Hepatocyte (in vitro differentiated cells): ENCODE data around the gene PCBD1. TPM values are rescaled to one million over a fixed set of nuclear protein-coding genes. Genes with fewer than 3 reads are reported as not detected.

Source experiments
- DNase-seq: peaks from one replicate; pipeline ENCODE4 v3.0.0-alpha.2; 2016; ENCODE audit warnings: low spot score
- H2AFZ ChIP-seq: fragments of 200-600 bp; sonication (generic); 2 replicates; pipeline ENCODE4 v1.6.0; 2016; ENCODE audit warnings: antibody characterized with exemption, mild to moderate bottlenecking
- H3K27ac ChIP-seq: fragments of 200-600 bp; sonication (generic); 2 replicates; pipeline ENCODE4 v1.5.1; 2016; ENCODE audit warnings: mild to moderate bottlenecking
- H3K27me3 ChIP-seq: fragments of 200-600 bp; sonication (generic); 2 replicates; pipeline ENCODE4 v1.6.1; 2016
- H3K36me3 ChIP-seq: fragments of 200-600 bp; sonication (generic); replicated peaks from 2 replicates; pipeline ENCODE4 v1.5.1; 2016; ENCODE audit warnings: low read depth; ENCODE audit not compliant: insufficient read depth
- H3K4me1 ChIP-seq: fragments of 200-600 bp; sonication (generic); 2 replicates; pipeline ENCODE4 v1.5.1; 2016; ENCODE audit warnings: mild to moderate bottlenecking, moderate library complexity; ENCODE audit not compliant: insufficient read depth
- H3K4me2 ChIP-seq: fragments of 200-600 bp; sonication (generic); 2 replicates; pipeline ENCODE4 v1.6.0; 2016
- H3K4me3 ChIP-seq: fragments of 200-600 bp; sonication (generic); 2 replicates; pipeline ENCODE4 v1.5.1; 2016; ENCODE audit warnings: mild to moderate bottlenecking
- H3K79me2 ChIP-seq: fragments of 200-600 bp; sonication (generic); 2 replicates; pipeline ENCODE4 v1.6.0; 2017; ENCODE audit warnings: mild to moderate bottlenecking
- H3K9me2 ChIP-seq: fragments of 200-600 bp; sonication (generic); replicated peaks from 2 replicates; pipeline ENCODE4 v1.6.0; 2017; ENCODE audit warnings: mild to moderate bottlenecking; ENCODE audit not compliant: insufficient read depth
- H3K9me3 ChIP-seq: fragments of 200-600 bp; sonication (generic); 2 replicates; pipeline ENCODE4 v1.5.1; 2016; ENCODE audit warnings: low read depth, mild to moderate bottlenecking
- H4K20me1 ChIP-seq: fragments of 200-600 bp; sonication (generic); 2 replicates; pipeline ENCODE4 v1.6.0; 2016; ENCODE audit warnings: mild to moderate bottlenecking; ENCODE audit not compliant: insufficient read depth, poor library complexity, severe bottlenecking
- CTCF ChIP-seq: fragments of 200-600 bp; sonication (generic); IDR thresholded peaks from 2 replicates; pipeline ENCODE4 v1.5.1; 2016; ENCODE audit warnings: antibody characterized with exemption, mild to moderate bottlenecking; ENCODE audit not compliant: poor library complexity
- EZH2 ChIP-seq: fragments of 200-600 bp; sonication (generic); IDR thresholded peaks from 2 replicates; pipeline ENCODE4 v1.6.1; 2016; ENCODE audit warnings: antibody characterized with exemption, mild to moderate bottlenecking, borderline replicate concordance
- EZH2phosphoT487 ChIP-seq: fragments of 200-600 bp; sonication (generic); IDR thresholded peaks from one replicate; pipeline ENCODE4 v1.6.1; 2018; ENCODE audit warnings: antibody characterized with exemption, mild to moderate bottlenecking, low read depth, moderate library complexity; ENCODE audit not compliant: unreplicated experiment, severe bottlenecking
- WGBS: methylation state at CpG from one replicate; pipeline ENCODE4 v1.1.6; 2016; ENCODE audit warnings: low lambda C conversion rate; ENCODE audit errors: missing lambda C conversion rate; 5-methylcytosine and 5-hydroxymethylcytosine counted together
- polyA plus RNA-seq: library from polyadenylated mRNA; unstranded; fragments of >200 nt; fragmentation: Nextera tagmentation; extraction: Ambion mirVana; gene quantifications from 2 replicates; pipeline ENCODE4 v1.2.1, GENCODE V29; 2016
- total RNA-seq: library from RNA; depleted of rRNA; stranded (reverse); fragments of >200 nt; gene quantifications from 2 replicates; pipeline ENCODE4 v1.2.3, GENCODE V29; 2014

The PCBD1 gene
- total and polyA plus RNA-seq, 2 experiments from 2014 or later: 81.5 to 122 TPM

GRCh38 chr10:70909326-70909935, 21.1 kb upstream of the PCBD1 start:
- Histone ChIP-seq H4K20me1 (no peaks in the 10 kb centered on the region), H2AFZ (no peak overlapping the region), H3K4me3 (no peak overlapping the region), H3K27me3 (no peaks in the 10 kb centered on the region), H3K79me2 (no peaks in the 10 kb centered on the region), H3K9me2 (no peaks in the 10 kb centered on the region), H3K9me3 (no peaks in the 10 kb centered on the region), H3K4me2 (no peak overlapping the region), H3K36me3 (no peaks in the 10 kb centered on the region), H3K27ac (no peak overlapping the region), H3K4me1 (no peaks in the 10 kb centered on the region)
- TF ChIP-seq CTCF (no peak), EZH2phosphoT487 (no peak), EZH2 (no peak)
- no peak for DNase-seq
- 92% methylated on average over 9 of the region's 9 CpGs for whole genome bisulfite sequencing

GRCh38 chr10:70908406-70909296, 20.3 kb upstream of the PCBD1 start:
- 86% methylated on average over 12 of the region's 12 CpGs for WGBS
- H2AFZ ChIP-seq: no peak overlapping the region
- H4K20me1 ChIP-seq: no peaks in the 10 kb centered on the region
- H3K27me3 ChIP-seq: no peaks in the 10 kb centered on the region
- TF ChIP-seq CTCF (no peak), EZH2phosphoT487 (no peak), EZH2 (no peak)
- no peaks in the 10 kb centered on the region for H3K79me2 ChIP-seq
- H3K4me1 ChIP-seq: no peaks in the 10 kb centered on the region
- H3K9me3 ChIP-seq: no peaks in the 10 kb centered on the region
- H3K27ac ChIP-seq: no peak overlapping the region
- no peak overlapping the region for H3K4me3 ChIP-seq
- H3K9me2 ChIP-seq: no peaks in the 10 kb centered on the region
- no peak for DNase-seq
- no peaks in the 10 kb centered on the region for H3K36me3 ChIP-seq
- no peak overlapping the region for H3K4me2 ChIP-seq

GRCh38 chr10:70907637-70908405, 19.5 kb upstream of the PCBD1 start:
- TF ChIP-seq CTCF: no peak
- TF ChIP-seq EZH2phosphoT487: no peak
- TF ChIP-seq EZH2: no peak
- 83% methylated on average over 16 of the region's 16 CpGs for WGBS
- H2AFZ ChIP-seq: no peak overlapping the region
- no peaks in the 10 kb centered on the region for H3K36me3 ChIP-seq
- no peaks in the 10 kb centered on the region for H3K27me3 ChIP-seq
- H4K20me1 ChIP-seq: no peaks in the 10 kb centered on the region
- H3K27ac ChIP-seq: no peak overlapping the region
- H3K4me3 ChIP-seq: no peak overlapping the region
- no peak for DNase-seq
- H3K4me1 ChIP-seq: no peaks in the 10 kb centered on the region
- H3K9me2 ChIP-seq: no peaks in the 10 kb centered on the region
- no peaks in the 10 kb centered on the region for H3K9me3 ChIP-seq
- H3K79me2 ChIP-seq: no peaks in the 10 kb centered on the region
- no peak overlapping the region for H3K4me2 ChIP-seq
